BLaER1 treated with 17β-estradiol and CSF1 and Interleukin-3, amounts not matched to agents 10 nM and 100 nM (cell line): ENCODE results near the gene WDR6.

Source experiments
- H3K27ac ChIP-seq, 11 experiments: shearing (Covaris generic); formaldehyde crosslinking; 2 replicates each; pipeline ENCODE4 v1.8.1; 2022
- H3K27me3 ChIP-seq, 11 experiments: shearing (Covaris generic); formaldehyde crosslinking; 2 replicates each; pipeline ENCODE4 v1.8.1; 2022
- H3K36me3 ChIP-seq, 11 experiments: shearing (Covaris generic); formaldehyde crosslinking; 2 replicates each; pipeline ENCODE4 v1.8.1; 2022
- H3K4me1 ChIP-seq, 10 experiments: shearing (Covaris generic); formaldehyde crosslinking; 2 replicates each; pipeline ENCODE4 v1.8.1; 2022
- H3K4me2 ChIP-seq, 11 experiments: shearing (Covaris generic); formaldehyde crosslinking; 2 replicates each; pipeline ENCODE4 v1.8.1; 2022
- H3K4me3 ChIP-seq, 10 experiments: shearing (Covaris generic); formaldehyde crosslinking; 2 replicates each; pipeline ENCODE4 v1.8.1; 2022
- H3K9ac ChIP-seq, 11 experiments: shearing (Covaris generic); formaldehyde crosslinking; 2 replicates each; pipeline ENCODE4 v1.8.1; 2022
- H3K9me3 ChIP-seq, 11 experiments: shearing (Covaris generic); formaldehyde crosslinking; replicated peaks in 1 of 11; 2 replicates each; pipeline ENCODE4 v1.8.1; 2022
- H4K20me1 ChIP-seq, 11 experiments: shearing (Covaris generic); formaldehyde crosslinking; 2 replicates each; pipeline ENCODE4 v1.8.1; 2022
- Cebpa-rat ChIP-seq, 11 experiments: shearing (Covaris generic); IDR thresholded peaks; 2 replicates each; pipeline ENCODE4 v1.8.1; 2022

Gene WDR6, protein sequence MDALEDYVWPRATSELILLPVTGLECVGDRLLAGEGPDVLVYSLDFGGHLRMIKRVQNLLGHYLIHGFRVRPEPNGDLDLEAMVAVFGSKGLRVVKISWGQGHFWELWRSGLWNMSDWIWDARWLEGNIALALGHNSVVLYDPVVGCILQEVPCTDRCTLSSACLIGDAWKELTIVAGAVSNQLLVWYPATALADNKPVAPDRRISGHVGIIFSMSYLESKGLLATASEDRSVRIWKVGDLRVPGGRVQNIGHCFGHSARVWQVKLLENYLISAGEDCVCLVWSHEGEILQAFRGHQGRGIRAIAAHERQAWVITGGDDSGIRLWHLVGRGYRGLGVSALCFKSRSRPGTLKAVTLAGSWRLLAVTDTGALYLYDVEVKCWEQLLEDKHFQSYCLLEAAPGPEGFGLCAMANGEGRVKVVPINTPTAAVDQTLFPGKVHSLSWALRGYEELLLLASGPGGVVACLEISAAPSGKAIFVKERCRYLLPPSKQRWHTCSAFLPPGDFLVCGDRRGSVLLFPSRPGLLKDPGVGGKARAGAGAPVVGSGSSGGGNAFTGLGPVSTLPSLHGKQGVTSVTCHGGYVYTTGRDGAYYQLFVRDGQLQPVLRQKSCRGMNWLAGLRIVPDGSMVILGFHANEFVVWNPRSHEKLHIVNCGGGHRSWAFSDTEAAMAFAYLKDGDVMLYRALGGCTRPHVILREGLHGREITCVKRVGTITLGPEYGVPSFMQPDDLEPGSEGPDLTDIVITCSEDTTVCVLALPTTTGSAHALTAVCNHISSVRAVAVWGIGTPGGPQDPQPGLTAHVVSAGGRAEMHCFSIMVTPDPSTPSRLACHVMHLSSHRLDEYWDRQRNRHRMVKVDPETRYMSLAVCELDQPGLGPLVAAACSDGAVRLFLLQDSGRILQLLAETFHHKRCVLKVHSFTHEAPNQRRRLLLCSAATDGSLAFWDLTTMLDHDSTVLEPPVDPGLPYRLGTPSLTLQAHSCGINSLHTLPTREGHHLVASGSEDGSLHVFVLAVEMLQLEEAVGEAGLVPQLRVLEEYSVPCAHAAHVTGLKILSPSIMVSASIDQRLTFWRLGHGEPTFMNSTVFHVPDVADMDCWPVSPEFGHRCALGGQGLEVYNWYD

GRCh38 chr3:49007068-49007770 lies at the start of gene WDR6:
Gene WDR6 (plus strand): TSS chr3:49007391. CDS start chr3:49007432, 41 bp downstream.
- peaks cover 17 to 44% (median 42%) of the 10 kb centered on the region in 11 experiments; a peak in 21 of 22 replicates for H4K20me1 ChIP-seq
- no peak for TF ChIP-seq Cebpa-rat (IDR thresholded peaks at IDR 0.05)

DNA sequence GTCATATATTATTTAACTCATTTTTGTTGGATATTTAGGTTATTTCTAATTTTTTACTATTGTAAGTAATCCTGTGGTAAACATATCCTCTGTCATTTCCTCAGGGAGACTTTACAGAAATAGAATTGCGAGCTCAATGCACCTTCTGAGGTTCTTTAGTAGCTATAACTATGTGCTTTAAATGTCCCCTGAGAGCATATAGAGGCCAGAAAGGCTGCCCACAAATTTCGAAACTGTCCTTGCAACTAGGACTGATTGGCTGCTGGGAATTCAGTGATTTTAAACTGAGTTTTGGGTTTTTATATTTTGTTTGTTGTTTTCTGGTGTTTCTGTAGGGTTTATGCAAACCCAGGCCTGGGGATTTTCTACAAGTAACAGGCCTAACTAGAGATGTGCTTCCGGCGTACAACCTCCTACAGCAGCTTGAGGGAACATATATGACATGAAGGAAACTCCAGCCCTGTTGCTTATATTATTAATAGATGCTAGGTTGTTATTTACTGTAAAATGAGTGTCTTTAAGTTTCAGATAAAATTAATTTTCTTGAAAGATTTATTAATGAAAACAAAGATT lies 46.3 kb upstream of the WDR6 start:
- H3K9ac ChIP-seq = peak overlapping the region in 6 of 11 experiments; percentile 7 to 59 (median 27); a peak in 8 of 22 replicates

More at GRCh38 chr3:49007068-49007770, at the start of gene WDR6:
- Histone ChIP-seq H3K27ac (peak within 1 kb of the TSS; percentile 87 to 99 (median 95)), H3K4me2 (peak within 1 kb of the TSS; percentile 94 to 100 (median 96)), H3K27me3 (no peaks in the 10 kb centered on the region), H3K9me3 (no peaks in the 10 kb centered on the region), H3K4me3 (peak within 1 kb of the TSS; percentile 67 to 91 (median 80)), H3K36me3 (peaks cover 13 to 30% (median 18%) of the 10 kb centered on the region in 11 experiments), H3K9ac (peak within 1 kb of the TSS; percentile 87 to 99 (median 94)), H3K4me1 (peaks cover 28 to 44% (median 36%) of the 10 kb centered on the region in 10 experiments)

DNA sequence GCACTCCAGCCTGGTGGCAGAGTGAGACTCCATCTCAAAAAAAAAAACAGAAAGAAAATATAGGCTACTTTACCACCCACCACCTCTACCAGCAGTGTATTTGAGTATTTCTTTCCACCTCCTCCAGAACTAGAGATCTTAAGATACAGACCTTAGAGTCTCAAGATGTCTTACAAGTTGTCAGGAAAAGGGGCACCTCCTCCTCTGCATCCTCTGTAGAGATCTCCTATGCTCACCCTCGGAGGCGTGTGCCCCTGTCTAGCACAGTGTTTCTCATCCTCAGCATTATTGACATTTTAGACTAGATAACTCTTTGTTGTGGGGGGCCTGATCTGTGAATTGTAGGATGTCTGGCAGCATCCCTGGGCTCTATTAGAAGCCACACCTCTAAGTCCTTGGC lies 44.9 kb upstream of the WDR6 start:
- 0 out of 22 replicates have a peak overlapping the region, but pooled peaks of 1 of the 11 experiments have one; percentile 24 for H3K9ac ChIP-seq
- no peaks in the 10 kb centered on the region for H3K9me3 ChIP-seq
- H3K36me3 ChIP-seq = peaks cover 70 to 83% (median 76%) of the 10 kb centered on the region in 11 experiments
- no peaks in the 10 kb centered on the region for H3K27me3 ChIP-seq
- no peak for TF ChIP-seq Cebpa-rat (IDR thresholded peaks at IDR 0.05)
- peak overlapping the region in 2 of 11 experiments; percentile 57 to 71; a peak in 3 of 22 replicates for H3K27ac ChIP-seq
- no peak overlapping the region for H3K4me3 ChIP-seq
- H3K4me1 ChIP-seq = peaks cover 19 to 62% (median 45%) of the 10 kb centered on the region in 10 experiments
- H4K20me1 ChIP-seq = peaks cover 20 to 84% (median 67%) of the 10 kb centered on the region in 11 experiments; a peak in 20 of 22 replicates
- H3K4me2 ChIP-seq = peak overlapping the region in 3 of 11 experiments; percentile 60 to 77 (median 75); a peak in 3 of 22 replicates

More for the DNA sequence above, 46.3 kb upstream of the WDR6 start:
- H3K27me3 ChIP-seq = no peaks in the 10 kb centered on the region
- H3K4me3 ChIP-seq = no peak overlapping the region
- no peaks in the 10 kb centered on the region for H3K9me3 ChIP-seq
- H3K36me3 ChIP-seq = peaks cover 62 to 81% (median 75%) of the 10 kb centered on the region in 11 experiments
- peak overlapping the region in 7 of 11 experiments; percentile 6 to 71 (median 57); a peak in 14 of 22 replicates for H3K27ac ChIP-seq
- H4K20me1 ChIP-seq = peaks cover 10 to 86% (median 74%) of the 10 kb centered on the region in 11 experiments; a peak in 20 of 22 replicates
- H3K4me2 ChIP-seq = peak overlapping the region; percentile 16 to 83 (median 60); a peak in 19 of 22 replicates
- H3K4me1 ChIP-seq = peaks cover 19 to 50% (median 33%) of the 10 kb centered on the region in 10 experiments
- peak in 3 of 11 experiments; percentile 44 to 83 (median 76); a peak in 3 of 22 replicates for TF ChIP-seq Cebpa-rat (IDR thresholded peaks at IDR 0.05)

DNA sequence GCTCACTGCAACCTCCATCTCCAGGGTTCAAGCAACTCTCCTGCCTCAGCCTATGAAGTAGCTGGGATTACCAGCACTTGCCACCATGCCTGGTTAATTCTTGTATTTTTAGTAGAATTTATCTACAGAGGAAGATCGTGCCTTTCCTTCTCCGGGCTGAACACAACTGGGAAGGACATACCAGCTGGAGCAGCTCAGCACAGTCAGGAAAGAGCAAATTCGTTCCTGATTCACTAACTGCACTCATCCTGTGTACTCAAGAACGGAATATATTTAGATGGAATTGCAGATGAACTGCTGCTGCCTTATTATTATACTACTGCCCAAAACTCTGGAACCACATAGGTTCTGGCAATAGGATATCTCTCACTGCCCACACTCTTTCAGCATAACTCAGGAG lies 44.3 kb upstream of the WDR6 start:
- no peak overlapping the region for H3K4me3 ChIP-seq
- H3K27ac ChIP-seq = peak overlapping the region in 1 of 11 experiments; percentile 71; a peak in 1 of 22 replicates
- peaks cover 70 to 83% (median 76%) of the 10 kb centered on the region in 11 experiments for H3K36me3 ChIP-seq
- no peaks in the 10 kb centered on the region for H3K9me3 ChIP-seq
- H3K4me1 ChIP-seq = peaks cover 19 to 62% (median 45%) of the 10 kb centered on the region in 10 experiments
- no peak overlapping the region for H3K9ac ChIP-seq
- no peak overlapping the region; a peak in 1 of 22 replicates for H3K4me2 ChIP-seq
- no peak for TF ChIP-seq Cebpa-rat (IDR thresholded peaks at IDR 0.05)
- peaks cover 20 to 80% (median 62%) of the 10 kb centered on the region in 11 experiments; a peak in 20 of 22 replicates for H4K20me1 ChIP-seq
- no peaks in the 10 kb centered on the region for H3K27me3 ChIP-seq

DNA sequence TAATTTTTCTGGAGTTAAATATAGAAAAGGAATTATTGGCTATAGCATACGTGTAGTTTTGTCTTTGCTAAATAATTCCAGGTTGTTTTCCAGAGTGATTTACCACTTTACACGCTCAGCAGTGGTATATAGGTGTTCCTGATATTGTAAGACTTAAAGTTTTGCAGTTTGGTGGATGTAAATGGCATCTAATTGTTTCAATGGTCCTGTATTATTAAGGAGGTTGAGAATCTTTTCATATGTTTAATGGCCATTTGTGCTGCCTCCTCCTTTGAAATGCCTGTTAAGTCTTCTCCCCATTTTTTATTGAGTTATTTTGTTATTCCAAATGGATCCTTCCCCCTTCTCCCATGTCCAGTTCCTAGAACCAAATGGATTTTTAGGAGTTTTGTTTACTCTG lies 43.6 kb upstream of the WDR6 start:
- no peaks in the 10 kb centered on the region for H3K9me3 ChIP-seq
- no peaks in the 10 kb centered on the region for H3K27me3 ChIP-seq
- peaks cover 70 to 83% (median 76%) of the 10 kb centered on the region in 11 experiments for H3K36me3 ChIP-seq
- H3K4me3 ChIP-seq = no peak overlapping the region
- H3K4me1 ChIP-seq = peaks cover 19 to 61% (median 45%) of the 10 kb centered on the region in 10 experiments
- no peak for TF ChIP-seq Cebpa-rat (IDR thresholded peaks at IDR 0.05)
- H4K20me1 ChIP-seq = peaks cover 20 to 79% (median 55%) of the 10 kb centered on the region in 11 experiments; a peak in 20 of 22 replicates
- H3K4me2 ChIP-seq = no peak overlapping the region
- no peak overlapping the region for H3K27ac ChIP-seq
- H3K9ac ChIP-seq = no peak overlapping the region

DNA sequence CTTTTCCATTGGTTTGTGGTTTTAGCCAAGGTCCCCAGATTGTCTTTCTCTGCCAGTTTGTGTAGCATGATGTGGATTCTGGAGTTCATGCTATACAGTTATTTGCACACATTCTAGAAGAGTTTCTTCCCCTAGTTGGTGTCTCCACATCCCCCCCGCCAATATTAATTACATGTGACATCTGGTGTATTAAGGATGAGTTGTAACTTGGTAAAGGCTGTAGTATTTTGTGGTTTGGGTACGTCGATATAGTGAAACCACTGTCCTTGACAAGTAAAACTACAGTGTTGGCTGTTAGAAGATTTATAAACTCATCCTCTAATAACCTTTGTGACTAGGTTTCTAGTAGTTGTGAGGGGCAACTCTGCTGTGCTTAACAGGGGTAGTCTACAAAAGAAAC lies 40.8 kb upstream of the WDR6 start:
- Histone ChIP-seq H3K9me3 (no peaks in the 10 kb centered on the region), H3K4me2 (peak overlapping the region in 7 of 11 experiments; percentile 0 to 50 (median 7); a peak in 6 of 22 replicates), H3K9ac (no peak overlapping the region; a peak in 1 of 22 replicates), H3K36me3 (peaks cover 95 to 100% (median 99%) of the 10 kb centered on the region in 11 experiments), H3K27me3 (no peaks in the 10 kb centered on the region), H4K20me1 (peaks cover 0 to 57% (median 29%) of the 10 kb centered on the region in 11 experiments; a peak in 16 of 22 replicates), H3K4me1 (peaks cover 0 to 36% (median 22%) of the 10 kb centered on the region in 10 experiments; a peak in 15 of 20 replicates), H3K4me3 (no peak overlapping the region), H3K27ac (no peak overlapping the region; a peak in 1 of 22 replicates)
- TF ChIP-seq Cebpa-rat (IDR thresholded peaks at IDR 0.05) = no peak

DNA sequence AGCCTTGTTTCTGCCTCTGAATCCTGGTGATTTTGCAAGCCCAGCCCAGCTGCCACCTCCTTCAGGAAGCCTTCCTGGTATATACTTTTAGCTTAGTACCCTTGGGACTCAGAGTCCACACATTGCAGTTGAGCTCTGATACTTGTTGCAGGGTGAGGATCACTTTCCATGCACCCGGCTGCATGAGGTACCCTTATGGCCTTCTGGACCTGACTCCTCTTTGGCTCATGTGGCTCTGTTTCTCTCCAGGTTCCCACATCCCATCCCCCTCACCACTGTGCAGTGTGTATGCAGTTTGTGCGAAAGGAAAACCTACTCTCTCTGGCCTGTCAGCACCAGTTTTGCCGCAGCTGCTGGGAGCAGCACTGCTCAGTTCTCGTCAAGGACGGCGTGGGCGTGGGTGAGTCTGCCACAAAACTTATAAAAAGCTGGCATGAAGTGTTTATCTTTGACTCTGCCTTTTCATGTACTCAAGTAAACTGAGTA lies 40.3 kb upstream of the WDR6 start:
- peaks cover 98 to 100% (median 99%) of the 10 kb centered on the region in 11 experiments for H3K36me3 ChIP-seq
- no peak overlapping the region; a peak in 1 of 22 replicates for H3K27ac ChIP-seq
- no peaks in the 10 kb centered on the region for H3K9me3 ChIP-seq
- H4K20me1 ChIP-seq = peaks cover 0 to 51% (median 24%) of the 10 kb centered on the region in 11 experiments; a peak in 16 of 22 replicates
- H3K4me3 ChIP-seq = no peak overlapping the region
- peaks cover 0 to 30% (median 17%) of the 10 kb centered on the region in 10 experiments; a peak in 14 of 20 replicates for H3K4me1 ChIP-seq
- peak overlapping the region in 1 of 11 experiments; percentile 6; a peak in 1 of 22 replicates for H3K9ac ChIP-seq
- no peak for TF ChIP-seq Cebpa-rat (IDR thresholded peaks at IDR 0.05)
- peak overlapping the region in 6 of 11 experiments; percentile 5 to 50 (median 16); a peak in 7 of 22 replicates for H3K4me2 ChIP-seq
- no peaks in the 10 kb centered on the region for H3K27me3 ChIP-seq
